Measurements from ENCODE around the gene CELF4. TPM values are rescaled to one million over a fixed set of nuclear protein-coding genes. Genes with fewer than 3 reads are reported as not detected.
A peak's percentile ranks its signal among the peaks of the same experiment; 100 is the strongest.

The CELF4 gene
- total RNA-seq, 1 donor from 2014 or later, result not detected

- ATAC-seq, result no peak
- DNase-seq (ENCODE audit: low spot score), result no peak
These were observed 16.8 kb downstream of the CELF4 start for GRCh38 chr18:37548679-37549289.

GRCh38 chr18:37547196-37547827 is 18.3 kb downstream of the CELF4 start:
- ATAC-seq (no peak), DNase-seq (ENCODE audit: low spot score) (no peak)

DNA sequence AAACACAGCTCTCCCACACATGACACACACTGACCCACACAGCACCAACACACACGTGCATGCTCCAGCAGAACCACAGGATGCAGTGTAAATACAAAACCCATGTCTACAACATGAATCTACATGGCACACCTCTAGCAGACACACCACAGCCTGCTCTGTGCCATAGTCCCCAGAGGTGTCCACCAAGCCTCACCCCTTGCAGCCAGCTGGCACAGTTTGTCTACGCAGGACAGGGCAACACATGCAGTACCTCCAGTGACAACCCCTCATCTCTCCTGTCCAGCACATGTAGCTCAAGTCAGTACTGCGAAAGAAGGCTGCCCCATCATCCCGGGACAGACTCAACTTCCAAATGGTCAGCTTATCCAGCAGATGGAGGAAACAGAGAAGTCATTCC is 18.9 kb downstream of the CELF4 start:
- DNase-seq (ENCODE audit: low spot score) (no peak), ATAC-seq (no peak)

DNA sequence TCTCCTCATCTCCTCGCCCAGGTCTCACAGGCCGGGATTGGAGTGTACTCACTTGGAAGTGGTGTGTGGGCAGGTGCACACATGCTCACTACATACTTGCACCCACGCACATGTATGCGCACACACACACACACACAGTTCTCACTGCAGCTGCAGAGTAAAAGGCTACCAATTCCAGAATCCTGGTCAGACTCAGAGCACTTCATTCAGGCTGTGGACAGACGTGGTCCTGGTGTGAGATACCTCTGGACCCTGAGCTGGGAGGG is 19.4 kb downstream of the CELF4 start:
- ATAC-seq (no peak), DNase-seq (ENCODE audit: low spot score) (no peak)

GRCh38 chr18:37545461-37546271 is 19.9 kb downstream of the CELF4 start:
- DNase-seq (ENCODE audit: low spot score) (no peak), ATAC-seq (no peak)

GRCh38 chr18:37544713-37545112 is 20.9 kb downstream of the CELF4 start:
- no peak for DNase-seq (ENCODE audit: low spot score)

DNA sequence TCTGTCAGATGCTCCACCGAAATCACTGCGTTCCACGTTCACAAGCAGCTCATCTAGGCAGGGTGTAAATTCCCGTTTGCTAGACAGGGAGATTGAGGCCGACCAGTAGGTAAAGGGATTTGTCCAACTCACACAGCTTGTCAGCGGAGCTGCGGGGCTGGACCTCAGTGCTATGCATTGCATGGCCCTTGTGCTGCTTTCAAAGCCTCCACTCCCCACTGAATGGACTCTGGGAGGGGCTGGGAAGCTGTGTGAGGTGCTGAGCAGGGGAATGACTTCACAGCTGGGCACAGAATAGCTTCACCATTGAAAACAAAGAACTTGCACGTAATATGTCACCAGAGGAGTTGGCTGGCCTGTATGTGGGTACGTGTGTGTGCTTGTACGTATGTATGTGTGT is 21.4 kb downstream of the CELF4 start:
- DNase-seq (ENCODE audit: low spot score), result no peak
- ATAC-seq, result no peak

More at GRCh38 chr18:37544713-37545112, 20.9 kb downstream of the CELF4 start:
- ATAC-seq, result no peak

DNA sequence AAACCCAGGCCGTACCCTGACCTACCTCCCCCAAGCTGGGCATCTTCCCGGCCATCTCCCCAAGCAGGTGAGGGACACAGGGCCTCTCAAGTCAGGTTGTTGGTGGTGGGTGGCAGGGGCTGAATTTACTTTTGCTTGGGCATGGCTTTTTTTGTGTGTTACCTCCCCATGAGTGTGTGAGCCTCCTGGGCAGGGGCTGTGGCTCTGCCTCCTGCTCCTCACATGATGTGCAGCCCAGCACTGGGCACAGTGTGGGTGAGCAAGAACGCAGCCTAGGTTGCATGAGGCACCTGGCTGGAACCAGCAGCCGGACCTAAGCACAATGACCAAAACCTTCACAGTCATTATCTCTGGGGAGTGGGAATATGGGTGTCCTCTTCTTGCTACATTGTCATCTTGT is 22.3 kb downstream of the CELF4 start:
- DNase-seq (ENCODE audit: low spot score), result no peak
- ATAC-seq, result no peak

DNA sequence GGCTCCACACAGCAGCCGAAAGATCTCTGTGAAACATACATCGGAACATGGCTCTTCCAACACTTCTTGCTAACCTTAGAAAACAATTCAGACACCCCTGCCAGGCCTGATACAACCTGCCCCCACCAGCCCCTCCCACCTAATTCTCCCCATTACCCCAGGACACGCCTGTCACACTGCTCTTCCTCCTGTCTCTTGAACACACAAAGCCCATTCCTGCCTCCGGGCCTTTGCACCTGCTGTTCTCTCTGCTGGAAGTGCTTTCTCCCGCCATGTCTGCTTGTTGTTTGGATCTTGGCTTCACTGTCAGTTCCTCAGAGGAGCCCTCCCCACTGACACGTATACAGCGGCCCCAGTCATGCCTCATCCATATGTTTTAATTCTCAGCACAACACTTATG is 24.1 kb downstream of the CELF4 start:
- ATAC-seq (no peak), DNase-seq (ENCODE audit: low spot score) (no peak)

GRCh38 chr18:37540424-37541138 is 25.0 kb downstream of the CELF4 start:
- ATAC-seq, result no peak

GRCh38 chr18:37539236-37539635 is 26.4 kb downstream of the CELF4 start:
- ATAC-seq, result no peak
- no peak for DNase-seq (ENCODE audit: low spot score)

More at GRCh38 chr18:37540424-37541138, 25.0 kb downstream of the CELF4 start:
- DNase-seq (ENCODE audit: low spot score), result no peak

- ATAC-seq (no peak), DNase-seq (ENCODE audit: low spot score) (no peak)
These were observed 26.9 kb downstream of the CELF4 start for GRCh38 chr18:37538526-37539205.

GRCh38 chr18:37537868-37538525 is 27.6 kb downstream of the CELF4 start:
- peak; percentile 98 for ATAC-seq

DNA sequence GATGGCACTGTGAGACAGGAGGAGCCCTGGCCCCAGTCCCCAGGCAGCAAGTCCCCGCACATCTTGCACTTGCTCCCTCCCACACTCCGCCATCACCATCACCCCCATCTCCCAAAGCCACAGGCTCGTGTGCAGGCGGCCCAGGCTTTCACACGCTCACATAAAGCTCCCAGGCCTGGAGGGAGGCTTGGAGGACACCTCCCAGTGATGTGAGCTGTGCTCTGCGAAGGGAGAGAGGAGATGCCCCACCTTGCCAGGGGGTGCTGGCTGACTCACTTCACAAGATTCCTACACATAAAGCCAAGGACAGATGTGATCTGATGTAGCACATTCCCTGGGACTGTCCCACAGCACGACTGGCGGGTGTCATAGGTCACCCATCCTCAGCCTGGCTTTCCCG is 28.9 kb downstream of the CELF4 start:
- DNase-seq (ENCODE audit: low spot score), result no peak
- ATAC-seq, result no peak

More at GRCh38 chr18:37537868-37538525, 27.6 kb downstream of the CELF4 start:
- peak; percentile 74 for DNase-seq (ENCODE audit: low spot score)

DNA sequence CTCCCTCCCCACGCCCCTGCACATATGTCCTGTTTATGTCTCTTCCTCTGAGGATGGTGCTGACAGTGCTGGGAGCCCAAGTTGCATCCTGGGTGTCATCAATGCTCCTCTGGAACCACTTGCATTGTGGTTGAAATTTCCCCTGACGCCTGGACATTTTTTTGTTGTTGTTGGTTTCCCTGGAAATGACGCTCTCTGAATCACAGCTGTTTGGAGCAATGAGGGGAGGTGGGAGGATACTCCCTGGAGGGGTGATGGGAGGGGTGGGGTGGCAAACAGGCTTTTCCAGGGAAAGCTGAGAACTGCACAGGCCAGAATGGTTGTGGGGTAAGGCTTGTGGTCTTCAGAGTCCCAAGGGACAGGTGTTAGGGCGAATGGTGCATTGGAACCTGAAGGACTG is 29.6 kb downstream of the CELF4 start:
- ATAC-seq (no peak), DNase-seq (ENCODE audit: low spot score) (no peak)

GRCh38 chr18:37534627-37535026 is 31.0 kb downstream of the CELF4 start:
- ATAC-seq (no peak), DNase-seq (ENCODE audit: low spot score) (no peak)

GRCh38 chr18:37533647-37534584 is 31.7 kb downstream of the CELF4 start:
- ATAC-seq (no peak), DNase-seq (ENCODE audit: low spot score) (no peak)

DNA sequence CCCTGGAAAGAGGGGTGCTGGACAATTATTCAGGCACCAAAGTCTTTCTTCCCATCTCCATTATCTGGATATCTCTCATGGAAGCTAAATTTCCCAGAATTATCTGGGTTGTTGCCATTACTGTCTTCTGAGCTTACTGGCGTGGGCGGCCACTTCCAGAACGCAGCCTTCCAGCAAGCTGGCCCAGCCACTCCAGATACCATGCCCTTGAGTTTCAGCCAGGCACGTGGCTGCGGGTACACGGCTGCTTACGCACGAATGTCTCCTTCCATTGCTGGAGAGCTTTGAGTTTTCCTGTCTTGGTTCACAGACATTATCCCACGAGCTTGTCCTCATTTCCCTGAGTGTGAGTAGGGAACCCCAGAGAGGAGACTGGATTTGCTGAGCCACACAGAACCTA is 32.7 kb downstream of the CELF4 start:
- ATAC-seq (no peak), DNase-seq (ENCODE audit: low spot score) (no peak)

GRCh38 chr18:37529863-37530262 is 35.7 kb downstream of the CELF4 start:
- DNase-seq (ENCODE audit: low spot score) (no peak), ATAC-seq (no peak)

All from left lobe of liver (tissue), 2 donors.